GM19463 (cell line): ENCODE measurements around the gene C7.
"Not testable (repeated sequence)": the region's sequence is repeated elsewhere in the genome, so short reads cannot be mapped to it uniquely, and the experiment has no call there.

Source experiments
- ATAC-seq: cut with Tn5 transposase; IDR thresholded peaks from one replicate; pipeline ENCODE4 v1.9.1; 2021; ENCODE audit warnings: mild to moderate bottlenecking, moderate library complexity; ENCODE audit not compliant: unreplicated experiment

C7 gene

GRCh38 chr5:40988746-40989510 is 79.6 kb downstream of the C7 start:
- ATAC-seq = no peak

GRCh38 chr5:40991168-40991980 is 82.1 kb downstream of the C7 start:
- ATAC-seq = no peak

GRCh38 chr5:40991981-40992559 is 82.8 kb downstream of the C7 start:
- no peak for ATAC-seq

DNA sequence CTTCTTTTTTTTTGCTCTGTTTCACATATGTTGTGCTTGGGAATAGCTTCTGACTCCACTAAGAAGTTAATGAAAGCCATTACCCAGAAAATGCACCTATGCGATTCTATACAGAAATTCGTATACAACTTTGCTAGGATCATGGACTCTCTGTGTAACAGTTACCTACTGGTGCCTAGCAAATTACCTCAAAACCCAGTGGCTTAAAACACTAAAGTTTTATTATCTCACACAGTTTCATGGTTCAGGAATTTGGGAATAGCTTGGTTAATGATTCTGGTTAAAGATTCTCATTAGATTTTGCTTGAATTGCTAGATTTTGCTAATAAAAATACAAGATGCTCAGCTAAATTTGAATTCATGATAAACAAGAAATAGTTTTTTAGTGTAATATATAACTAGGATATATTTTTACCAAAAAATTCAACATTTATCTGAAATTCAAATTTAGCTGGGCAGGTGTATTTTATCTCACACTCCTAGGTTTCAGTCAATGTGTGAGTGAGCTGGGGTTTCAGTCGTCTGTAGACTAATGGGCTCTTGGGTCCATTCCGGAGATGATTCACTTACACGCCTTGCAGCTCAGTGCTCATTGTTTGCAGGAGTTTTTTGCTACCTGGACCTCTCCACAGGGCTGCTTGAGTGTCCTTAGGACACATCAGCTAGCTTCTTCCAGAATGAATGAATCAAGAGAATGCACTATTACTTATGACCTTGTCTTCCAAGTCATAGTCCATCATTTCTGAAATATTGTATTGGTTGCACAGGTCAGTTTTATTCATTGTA is 86.7 kb downstream of the C7 start:
- ATAC-seq = no peak

DNA sequence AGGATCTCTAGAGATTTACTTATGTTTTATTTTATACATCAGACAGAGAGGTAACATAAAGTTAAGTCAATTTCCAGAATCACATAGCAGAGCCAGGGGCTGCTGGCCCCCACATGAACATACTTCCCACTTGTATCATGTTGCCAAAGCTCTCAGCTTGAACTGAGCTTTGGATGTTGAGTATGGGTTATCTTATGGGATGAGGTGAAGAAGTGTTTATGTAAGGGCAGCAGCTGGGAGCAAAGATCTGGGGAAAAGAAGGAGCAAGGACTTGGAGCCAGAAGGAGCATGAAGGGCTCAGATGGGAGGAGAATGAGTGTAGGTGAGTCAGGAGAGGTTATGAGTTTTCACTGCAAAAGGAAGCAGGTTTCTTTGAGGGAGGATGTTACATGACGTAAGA is 89.8 kb downstream of the C7 start:
- ATAC-seq = no peak

DNA sequence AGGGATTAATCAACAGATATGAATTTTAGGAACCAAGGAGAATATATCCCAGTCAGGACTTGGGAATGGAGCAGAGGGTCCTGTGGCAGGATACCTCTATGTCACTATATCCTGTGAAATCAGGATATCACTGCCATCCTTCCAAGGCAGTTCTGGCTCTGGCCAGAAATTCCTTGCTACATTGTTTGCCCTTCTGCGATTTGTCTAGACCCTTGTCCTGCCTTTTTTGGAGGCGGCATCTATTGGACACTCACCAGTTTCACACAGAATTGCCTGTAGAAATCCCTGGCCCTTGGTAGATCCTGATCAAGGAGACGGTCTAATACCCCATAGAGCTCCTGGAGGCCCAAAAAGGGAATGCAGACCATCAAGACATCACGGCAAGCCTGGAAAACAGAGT is 90.7 kb downstream of the C7 start:
- no peak for ATAC-seq

- ATAC-seq = no peak
Measured at GRCh38 chr5:41003670-41004376, 94.5 kb downstream of the C7 start.

- no peak for ATAC-seq
Measured at GRCh38 chr5:41004931-41005330, 95.6 kb downstream of the C7 start.

DNA sequence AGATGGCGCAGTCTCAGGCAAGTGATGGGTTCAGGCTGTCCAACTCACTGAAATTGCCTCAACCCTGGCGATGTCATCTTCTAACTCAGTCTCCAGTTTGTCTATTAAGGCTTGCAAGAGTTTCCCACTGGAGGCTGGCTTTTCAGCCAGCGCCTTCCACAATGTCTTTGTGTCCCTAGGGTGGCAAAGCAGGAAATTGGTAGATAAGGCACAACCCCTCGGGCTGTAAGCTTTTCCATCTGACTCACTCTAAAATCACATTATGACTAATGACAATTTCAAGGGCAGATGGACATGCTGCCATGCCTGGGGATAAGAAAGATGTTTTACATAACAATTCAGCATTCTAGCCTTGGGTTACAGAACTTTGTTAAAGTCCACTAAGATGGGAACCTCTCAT is 99.9 kb downstream of the C7 start:
- no peak for ATAC-seq

DNA sequence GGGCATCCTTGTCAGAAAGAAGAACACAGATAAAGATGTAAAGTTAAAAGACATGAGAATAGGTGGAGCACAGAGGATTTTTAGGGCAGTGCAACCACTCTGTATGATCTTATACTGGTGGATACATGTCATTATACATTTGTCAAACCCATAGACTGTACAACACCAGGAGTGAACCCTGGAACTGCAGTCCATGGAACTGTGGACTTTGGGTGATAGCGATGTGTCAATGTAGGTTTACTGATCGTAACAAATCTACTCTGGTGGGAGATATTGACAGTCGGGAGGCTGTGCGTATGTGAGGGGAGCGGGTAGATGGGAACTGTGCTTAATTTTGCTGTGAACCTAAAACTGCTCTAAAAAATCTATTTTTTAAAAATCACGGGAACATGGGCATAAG is 101.3 kb downstream of the C7 start:
- ATAC-seq = no peak

DNA sequence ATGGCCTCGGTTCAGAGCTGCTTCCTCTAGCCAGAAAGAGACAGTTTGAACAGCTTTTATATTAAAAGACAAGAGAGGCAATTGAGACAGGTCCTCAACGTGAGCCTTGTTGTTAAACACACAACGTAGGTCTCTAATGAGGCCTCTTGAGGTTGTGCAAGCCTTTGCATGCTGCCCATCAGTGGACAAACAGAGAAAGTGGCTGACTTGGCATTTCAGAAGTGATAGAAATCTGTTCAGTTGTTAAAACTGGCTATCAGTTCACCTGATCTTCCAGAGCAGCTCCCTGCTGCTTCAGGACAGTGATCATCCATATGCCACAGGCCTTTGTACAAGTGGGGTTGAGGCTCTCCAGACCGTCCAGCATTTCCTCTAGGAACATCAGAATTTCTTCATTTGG is 103.0 kb downstream of the C7 start:
- ATAC-seq = no peak

DNA sequence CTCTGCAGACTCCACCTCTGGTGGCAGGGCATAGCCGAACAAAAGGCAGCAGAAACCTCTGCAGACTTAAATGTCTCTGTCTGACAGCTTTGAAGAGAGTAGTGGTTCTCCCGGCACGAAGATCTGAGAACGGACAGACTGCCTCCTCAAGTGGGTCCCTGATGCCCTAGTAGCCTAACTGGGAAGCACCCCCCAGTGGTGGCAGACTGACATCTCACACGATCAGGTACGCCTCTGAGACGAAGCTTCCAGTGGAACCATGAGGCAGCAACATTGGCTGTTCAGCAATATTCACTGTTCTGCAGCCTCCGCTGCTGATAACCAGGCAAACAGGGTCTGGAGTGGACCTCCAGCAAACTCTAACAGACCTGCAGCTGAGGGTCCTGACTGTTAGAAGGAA is 113.3 kb downstream of the C7 start:
- ATAC-seq = not testable (repeated sequence)
